Measurements from ENCODE around the gene SKAP2. TPM values are rescaled to one million over a fixed set of nuclear protein-coding genes. Genes with fewer than 3 reads are reported as not detected.
A peak's percentile ranks its signal among the peaks of the same experiment; 100 is the strongest.

SKAP2 gene
- total RNA-seq, 6 experiments from 2014 or later = 7.2 to 12.3 (median 9.1) TPM

GRCh38 chr7:26813432-26813831, 51.0 kb downstream of the SKAP2 start:
- no peaks in the 10 kb centered on the region for H3K27me3 Mint-ChIP-seq (ENCODE audit: insufficient read depth)
- H3K27ac Mint-ChIP-seq = no peak overlapping the region
- H3K36me3 Mint-ChIP-seq (ENCODE audit: low read depth) = no peaks in the 10 kb centered on the region
- no peaks in the 10 kb centered on the region; the same call in 1 of the 2 replicates for H3K9me3 Mint-ChIP-seq
- DNase-seq = peak; percentile 33
- 0 out of 2 replicates have a peak, but pooled peaks cover 5% of the 10 kb centered on the region for H3K4me1 Mint-ChIP-seq (ENCODE audit: low read depth)
- TF ChIP-seq, protein P1, sequence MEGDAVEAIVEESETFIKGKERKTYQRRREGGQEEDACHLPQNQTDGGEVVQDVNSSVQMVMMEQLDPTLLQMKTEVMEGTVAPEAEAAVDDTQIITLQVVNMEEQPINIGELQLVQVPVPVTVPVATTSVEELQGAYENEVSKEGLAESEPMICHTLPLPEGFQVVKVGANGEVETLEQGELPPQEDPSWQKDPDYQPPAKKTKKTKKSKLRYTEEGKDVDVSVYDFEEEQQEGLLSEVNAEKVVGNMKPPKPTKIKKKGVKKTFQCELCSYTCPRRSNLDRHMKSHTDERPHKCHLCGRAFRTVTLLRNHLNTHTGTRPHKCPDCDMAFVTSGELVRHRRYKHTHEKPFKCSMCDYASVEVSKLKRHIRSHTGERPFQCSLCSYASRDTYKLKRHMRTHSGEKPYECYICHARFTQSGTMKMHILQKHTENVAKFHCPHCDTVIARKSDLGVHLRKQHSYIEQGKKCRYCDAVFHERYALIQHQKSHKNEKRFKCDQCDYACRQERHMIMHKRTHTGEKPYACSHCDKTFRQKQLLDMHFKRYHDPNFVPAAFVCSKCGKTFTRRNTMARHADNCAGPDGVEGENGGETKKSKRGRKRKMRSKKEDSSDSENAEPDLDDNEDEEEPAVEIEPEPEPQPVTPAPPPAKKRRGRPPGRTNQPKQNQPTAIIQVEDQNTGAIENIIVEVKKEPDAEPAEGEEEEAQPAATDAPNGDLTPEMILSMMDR (IDR thresholded peaks at IDR 0.05) = no peak
- no peak overlapping the region for H3K4me3 Mint-ChIP-seq

DNA sequence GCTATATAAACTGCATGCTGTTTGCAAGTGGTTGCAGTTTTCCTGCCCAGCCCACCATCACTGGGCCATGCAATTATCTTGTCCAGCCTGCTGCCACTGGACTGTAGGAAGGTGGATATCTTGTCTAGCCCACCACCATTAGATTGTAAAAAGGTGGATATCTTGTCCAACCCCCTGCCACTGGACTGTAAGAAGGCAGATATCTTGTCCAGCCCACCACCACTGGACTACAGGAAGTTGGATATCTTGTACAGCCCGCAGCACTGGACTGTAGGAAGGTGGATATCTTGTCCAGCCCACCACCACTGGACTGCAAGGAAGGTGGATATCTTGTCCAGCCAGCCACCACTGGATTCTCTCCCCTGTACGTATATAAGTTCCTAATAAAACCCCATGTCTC, 69.8 kb downstream of the SKAP2 start:
- Mint-ChIP-seq H3K4me3 (no peak overlapping the region), H3K36me3 (ENCODE audit: low read depth) (no peaks in the 10 kb centered on the region), H3K27ac (no peak overlapping the region)

DNA sequence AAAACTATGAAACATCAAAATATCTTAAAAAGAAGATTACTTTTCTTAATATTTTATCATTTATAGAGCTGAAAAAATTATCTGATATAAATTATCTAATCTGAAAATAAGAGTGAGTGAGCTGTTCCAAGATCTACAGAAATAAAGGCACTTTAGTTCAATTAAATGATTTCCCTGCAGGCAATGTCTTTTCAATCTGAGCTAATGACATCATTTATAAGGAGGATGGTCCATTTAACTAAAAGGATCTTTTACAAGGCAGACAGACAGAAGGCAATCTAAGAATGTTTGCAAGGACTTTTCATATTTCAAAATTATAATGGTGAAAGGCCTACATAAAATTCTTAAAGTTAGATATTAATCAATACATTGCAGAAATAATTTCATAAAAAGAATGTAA, 71.8 kb downstream of the SKAP2 start:
- no peak for DNase-seq
- no peak overlapping the region for H3K4me3 Mint-ChIP-seq
- H3K27ac Mint-ChIP-seq = no peak overlapping the region
- H3K27me3 Mint-ChIP-seq (ENCODE audit: insufficient read depth) = no peaks in the 10 kb centered on the region
- H3K9me3 Mint-ChIP-seq = no peaks in the 10 kb centered on the region
- no peaks in the 10 kb centered on the region for H3K36me3 Mint-ChIP-seq (ENCODE audit: low read depth)
- no peaks in the 10 kb centered on the region for H3K4me1 Mint-ChIP-seq (ENCODE audit: low read depth)
- TF ChIP-seq, protein P1 (IDR thresholded peaks at IDR 0.05) = no peak

More for the DNA sequence above, 69.8 kb downstream of the SKAP2 start:
- TF ChIP-seq, protein P1 (IDR thresholded peaks at IDR 0.05) = no peak
- H3K4me1 Mint-ChIP-seq (ENCODE audit: low read depth) = no peaks in the 10 kb centered on the region
- H3K9me3 Mint-ChIP-seq = no peaks in the 10 kb centered on the region; the same call in 1 of the 2 replicates
- no peak for DNase-seq
- H3K27me3 Mint-ChIP-seq (ENCODE audit: insufficient read depth) = no peaks in the 10 kb centered on the region; the same call in 1 of the 2 replicates

DNA sequence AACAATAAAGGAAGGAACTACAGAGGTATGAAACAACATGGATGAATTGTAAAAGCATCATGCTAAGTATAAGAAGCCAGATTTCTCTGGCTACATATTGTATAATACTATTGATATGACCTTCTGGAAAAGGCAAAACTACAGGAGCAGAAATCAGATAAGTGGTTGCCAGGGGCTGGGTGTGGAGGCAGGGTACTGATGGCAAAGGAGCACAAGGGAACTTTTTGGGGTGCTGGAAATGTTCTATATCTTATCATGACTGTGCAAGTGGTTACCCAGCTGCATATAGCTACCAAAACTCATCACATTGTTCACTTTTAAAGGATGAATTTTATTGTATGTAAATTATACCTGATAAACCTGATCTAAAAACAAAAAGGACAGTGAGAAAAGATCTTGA, 72.4 kb downstream of the SKAP2 start:
- no peaks in the 10 kb centered on the region for H3K9me3 Mint-ChIP-seq
- no peaks in the 10 kb centered on the region for H3K36me3 Mint-ChIP-seq (ENCODE audit: low read depth)
- no peaks in the 10 kb centered on the region for H3K27me3 Mint-ChIP-seq (ENCODE audit: insufficient read depth)
- H3K27ac Mint-ChIP-seq = no peak overlapping the region
- H3K4me1 Mint-ChIP-seq (ENCODE audit: low read depth) = no peaks in the 10 kb centered on the region
- H3K4me3 Mint-ChIP-seq = no peak overlapping the region
- TF ChIP-seq, protein P1 (IDR thresholded peaks at IDR 0.05) = no peak
- DNase-seq = no peak

- Mint-ChIP-seq H3K27me3 (ENCODE audit: insufficient read depth) (no peaks in the 10 kb centered on the region), H3K9me3 (no peaks in the 10 kb centered on the region)
- TF ChIP-seq, protein P1 (IDR thresholded peaks at IDR 0.05) = no peak
These were observed 74.8 kb downstream of the SKAP2 start for GRCh38 chr7:26789481-26790184.

More at GRCh38 chr7:26789481-26790184, 74.8 kb downstream of the SKAP2 start:
- Mint-ChIP-seq H3K36me3 (ENCODE audit: low read depth) (no peaks in the 10 kb centered on the region), H3K4me3 (no peak overlapping the region), H3K27ac (no peak overlapping the region), H3K4me1 (ENCODE audit: low read depth) (no peaks in the 10 kb centered on the region)
- no peak for DNase-seq
